Stimulated activated CD4-positive, alpha-beta T cell treated with anti-CD3 and anti-CD28 coated beads, Interleukin-4, amount 100 ng/mL, for 24 hours (primary cell): ENCODE data around the gene SP6.
A peak's percentile ranks its signal among the peaks of the same experiment; 100 is the strongest.

Experiments used
- DNase-seq: peaks from one replicate; pipeline ENCODE4 v3.0.0-alpha.2; 2020

SP6 gene

DNA sequence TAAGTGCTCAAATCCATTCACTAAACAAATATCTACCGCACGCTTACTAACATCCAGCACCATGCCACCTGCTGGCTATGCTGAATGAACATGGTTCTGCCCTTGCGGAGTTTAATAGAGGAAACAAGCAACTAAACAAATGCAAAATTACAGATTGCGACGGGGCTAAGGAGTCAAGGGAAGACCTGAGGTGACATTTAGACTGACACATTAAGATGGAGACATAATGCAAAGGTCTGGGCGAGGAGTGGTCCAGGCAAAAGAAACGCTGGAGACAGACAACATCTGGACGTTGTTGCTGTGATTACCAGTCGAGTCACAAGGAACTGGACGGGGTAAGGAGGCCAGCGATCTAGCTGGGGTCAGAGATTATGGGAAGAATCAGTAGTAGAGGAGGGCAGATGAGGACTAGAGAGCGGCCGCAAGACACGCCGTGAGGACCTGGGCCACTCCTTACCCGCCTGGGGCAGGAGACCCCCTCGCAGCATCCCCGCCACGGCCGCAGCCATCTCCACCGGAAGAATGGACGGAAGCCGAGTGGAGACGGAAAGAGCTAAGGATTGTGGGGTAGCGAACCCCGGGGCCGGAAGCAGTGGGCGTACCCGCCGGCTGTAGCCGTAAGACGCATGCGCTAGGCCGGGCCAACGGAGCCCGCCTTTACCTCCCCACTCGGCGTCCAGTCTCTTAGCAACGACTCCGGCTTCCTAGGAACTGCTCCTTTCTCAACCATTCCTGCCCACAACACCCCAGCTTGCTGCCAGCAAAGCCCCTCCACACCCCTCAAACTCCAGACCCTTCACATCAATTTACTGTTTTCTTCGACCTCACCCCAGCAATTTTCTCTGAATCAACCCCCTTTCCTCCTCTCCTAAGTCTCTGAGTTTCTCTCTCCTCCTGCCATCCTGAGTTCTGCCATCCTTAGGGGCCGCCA is 19.7 kb downstream of the SP6 start, which contains the start of the genes LRRC46 and MRPL10:
Gene LRRC46, plus strand, starts transcription at position 668 of the 931 bp plus-strand sequence. CDS start 320 bp downstream, outside the sequence.
Gene MRPL10, minus strand, starts transcription at position 539 of the 931 bp plus-strand sequence. Its CDS starts 30 bp downstream, at position 509.
- peak; percentile 94 for DNase-seq

GRCh38 chr17:47830396-47831002 is 20.5 kb downstream of the SP6 start:
- no peak for DNase-seq

DNA sequence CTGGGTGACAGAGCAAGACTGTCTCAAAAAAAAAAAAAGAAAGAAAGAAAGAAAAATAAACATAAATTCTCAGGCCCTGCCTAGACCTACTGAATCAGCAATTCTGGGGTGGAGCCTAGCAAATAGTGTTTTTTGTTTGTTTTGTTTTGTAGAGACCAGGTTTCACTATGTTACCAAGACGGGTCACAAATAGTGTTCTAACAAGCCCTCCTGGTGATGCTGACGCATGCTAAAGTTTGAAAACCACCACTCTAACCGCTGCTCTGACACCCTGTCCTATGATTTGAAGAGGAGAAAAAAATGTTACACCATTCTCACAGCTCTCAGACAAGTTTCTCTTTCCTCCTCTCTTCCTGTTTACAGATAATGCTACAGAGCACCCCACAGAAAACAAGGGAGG is 21.1 kb downstream of the SP6 start:
- peak; percentile 39 for DNase-seq

DNA sequence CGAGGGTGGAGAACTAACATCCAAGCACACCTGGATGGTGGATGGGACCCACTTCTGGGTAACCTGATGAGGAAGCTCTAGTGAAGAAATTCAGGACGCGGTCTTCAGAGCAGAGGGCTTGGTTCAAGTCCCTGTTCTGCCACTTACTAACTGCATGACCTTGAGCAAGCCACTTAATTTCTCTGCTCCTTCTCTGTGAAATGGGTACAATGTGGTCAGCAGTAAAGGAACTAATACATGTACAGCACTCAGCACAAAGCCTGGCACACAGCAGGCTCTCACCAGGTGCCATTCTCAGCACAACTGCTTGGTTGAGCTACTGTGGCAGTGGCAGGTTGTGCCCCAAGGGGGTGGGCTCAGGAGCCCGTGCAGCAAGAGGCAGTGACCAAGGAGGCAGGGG is 27.4 kb downstream of the SP6 start:
- no peak for DNase-seq

- no peak for DNase-seq
Observed at GRCh38 chr17:47822785-47823184, 28.2 kb downstream of the SP6 start.

- peak; percentile 75 for DNase-seq
Observed at GRCh38 chr17:47821424-47822391, 29.3 kb downstream of the SP6 start, which contains the start of gene OSBPL7. TSS of gene OSBPL7 (minus strand) at chr17:47821794. CDS start at chr17:47820278, 1,516 bp downstream.

DNA sequence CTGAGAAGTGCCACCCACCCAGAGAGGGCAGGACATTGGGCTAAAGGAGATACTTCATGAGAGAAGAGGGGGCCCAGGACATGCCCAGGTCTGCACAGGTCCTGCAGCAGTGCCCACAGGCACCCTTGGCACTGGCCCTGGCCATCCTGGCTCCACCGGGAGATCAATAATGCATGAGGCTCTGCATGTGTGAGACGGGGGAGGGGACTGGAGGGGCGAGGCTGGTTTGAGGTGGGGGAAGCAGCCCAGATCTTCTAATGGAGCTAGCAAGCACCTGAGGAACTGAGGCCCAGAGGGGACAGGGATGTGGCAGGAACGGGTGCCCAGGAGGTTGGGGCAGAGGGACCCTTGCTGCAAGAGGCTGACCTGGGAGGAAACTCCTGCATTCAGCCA is 29.9 kb downstream of the SP6 start:
- no peak for DNase-seq

GRCh38 chr17:47820033-47820789 is 30.8 kb downstream of the SP6 start:
- no peak for DNase-seq

- DNase-seq = no peak
Observed at GRCh38 chr17:47819475-47819874, 31.5 kb downstream of the SP6 start.

GRCh38 chr17:47818002-47818695 is 32.8 kb downstream of the SP6 start:
- DNase-seq = no peak

GRCh38 chr17:47816947-47817346 is 34.0 kb downstream of the SP6 start:
- DNase-seq = no peak

DNA sequence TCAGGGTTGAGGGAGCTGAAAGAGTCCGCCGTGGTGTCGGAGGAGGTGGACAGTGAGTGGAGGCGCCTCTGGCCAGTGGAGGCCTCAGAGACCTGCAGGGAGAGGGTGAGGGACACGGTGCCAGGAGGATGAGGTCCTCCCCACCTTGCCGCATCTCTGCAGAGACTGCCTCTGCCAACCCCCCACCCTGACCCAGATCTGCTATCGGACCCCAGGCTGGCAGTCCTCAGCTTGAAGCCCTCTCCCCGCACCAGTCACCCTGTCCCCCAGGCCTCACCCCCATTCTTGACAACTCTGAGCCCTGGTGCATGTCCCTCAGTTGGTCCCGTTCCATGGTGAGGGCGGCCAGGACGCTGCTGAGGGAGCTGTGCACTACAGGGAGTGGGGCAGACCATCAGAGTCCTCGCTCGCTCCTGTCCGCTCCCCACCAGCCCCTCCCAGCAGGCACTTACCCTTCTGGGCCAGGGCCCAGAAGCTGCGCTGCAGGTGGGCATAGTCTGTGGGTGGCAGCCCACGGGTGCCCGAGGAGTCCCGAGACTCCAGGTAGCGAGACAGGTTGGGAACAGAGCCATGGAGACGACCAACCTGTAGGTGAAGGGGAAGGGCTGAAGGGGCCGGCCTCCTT is 34.7 kb downstream of the SP6 start:
- no peak for DNase-seq

DNA sequence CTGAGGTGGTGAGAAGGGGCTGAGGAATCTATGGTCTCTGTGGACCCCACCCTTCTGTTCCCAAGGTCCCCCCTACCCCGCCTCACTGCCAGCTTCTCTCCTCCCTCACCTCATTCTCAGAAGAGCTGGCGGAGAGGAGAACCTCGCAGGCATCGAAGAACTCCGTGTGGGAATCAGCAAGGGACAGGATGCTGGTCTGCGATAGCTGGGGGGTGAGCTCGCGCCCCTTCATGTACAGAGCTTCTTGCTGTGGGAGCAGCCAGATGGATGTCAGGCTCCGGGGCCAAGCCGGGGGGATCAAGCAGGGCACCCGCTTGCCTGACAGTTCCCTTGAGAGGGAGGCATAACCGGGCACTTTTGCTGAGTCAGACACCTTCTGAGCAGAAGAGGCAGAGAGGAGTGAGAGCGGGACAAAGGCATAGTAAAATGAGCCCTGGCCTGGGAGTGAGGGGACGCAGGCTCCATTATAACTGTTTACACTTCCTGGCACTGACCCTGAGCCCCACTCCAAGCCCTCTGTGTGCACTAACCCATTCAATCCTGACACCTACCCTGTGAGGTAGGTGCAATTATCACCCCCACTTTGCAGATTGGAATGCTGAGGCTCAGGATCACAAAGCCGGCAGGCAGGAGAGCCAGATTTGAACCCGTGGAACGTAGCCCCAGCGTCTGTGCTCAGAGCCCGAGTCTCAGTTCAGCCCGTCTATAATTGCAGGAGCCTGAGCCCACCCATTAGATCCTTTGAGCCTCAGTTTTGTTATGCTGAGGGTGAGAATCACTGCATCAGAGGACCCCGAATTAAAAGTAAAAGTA is 35.7 kb downstream of the SP6 start:
- no peak for DNase-seq

GRCh38 chr17:47813512-47814031 is 37.4 kb downstream of the SP6 start:
- DNase-seq = no peak

DNA sequence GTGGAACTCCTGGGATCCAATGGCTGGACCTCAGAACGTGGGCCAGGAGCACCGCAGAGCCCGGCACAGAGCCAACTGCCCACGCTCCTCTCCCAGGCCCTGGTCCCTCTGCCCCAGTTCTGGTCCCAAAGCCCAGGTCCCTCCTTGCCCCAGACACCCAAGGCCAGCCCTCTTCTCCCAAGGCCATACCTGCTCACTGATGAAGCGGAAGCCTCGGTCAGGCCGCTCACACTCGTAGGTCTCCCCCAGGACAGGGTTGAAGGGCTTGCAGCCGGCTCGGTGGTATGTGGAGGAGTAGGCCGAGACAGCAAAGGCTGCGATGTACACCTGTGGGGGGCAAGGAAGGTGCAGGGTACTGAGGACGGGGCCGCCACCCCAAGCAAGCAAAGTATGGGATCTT is 37.9 kb downstream of the SP6 start:
- no peak for DNase-seq

DNA sequence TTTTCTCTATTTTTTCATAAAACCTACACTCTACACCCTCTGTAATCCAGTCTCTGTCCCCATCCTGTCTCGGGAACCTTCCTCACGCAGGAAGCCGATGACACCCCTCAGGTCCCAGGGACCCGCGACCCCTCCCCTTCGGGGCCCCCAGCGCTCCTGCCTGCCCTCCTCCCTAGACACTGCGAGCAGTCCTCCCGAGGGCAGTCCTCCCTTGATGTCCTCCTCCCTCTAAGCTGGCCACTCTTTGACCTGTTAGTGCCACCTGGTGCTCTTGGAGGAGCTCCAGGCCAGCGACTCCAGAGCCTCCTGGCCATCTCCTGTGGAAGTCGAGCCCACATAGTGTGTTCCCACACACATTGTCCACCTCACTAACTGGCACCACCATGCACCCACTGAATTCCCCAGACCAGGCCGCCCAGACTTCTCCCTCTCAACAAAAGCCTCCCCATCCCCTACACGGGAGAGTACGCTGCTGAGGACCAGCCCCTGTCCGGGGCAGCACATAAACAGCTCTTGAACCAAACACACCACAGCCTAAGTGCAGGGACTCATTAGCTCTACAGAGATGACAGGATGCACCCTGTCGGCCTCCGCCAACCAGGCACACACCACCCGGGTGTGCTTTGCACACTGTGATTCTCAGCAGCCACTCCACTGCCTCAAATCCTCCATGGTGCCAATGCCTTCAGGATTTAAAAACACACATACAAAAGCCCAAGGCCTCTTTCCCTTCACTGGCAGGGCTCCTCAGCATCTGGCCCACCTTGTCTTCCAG is 38.6 kb downstream of the SP6 start:
- DNase-seq = no peak

DNA sequence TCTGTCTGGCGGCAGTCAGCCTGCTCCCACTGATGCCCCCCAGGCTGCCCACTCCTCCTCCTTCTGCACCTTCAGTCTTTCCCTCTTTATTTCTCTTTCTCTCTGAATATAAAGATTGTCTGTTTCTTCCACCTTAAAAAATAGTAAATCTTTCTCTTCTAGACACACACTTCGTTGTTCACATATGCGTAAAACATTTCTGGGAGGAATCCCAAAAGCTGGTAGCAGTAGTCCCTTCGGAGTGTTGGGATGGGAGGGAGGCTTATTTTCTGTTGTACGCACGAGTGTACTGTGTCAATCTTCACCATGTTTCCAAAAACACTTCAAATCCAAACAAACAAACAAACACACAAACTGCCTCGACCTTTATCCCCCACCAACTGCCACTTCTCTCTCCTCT is 39.3 kb downstream of the SP6 start:
- no peak for DNase-seq

GRCh38 chr17:47810901-47811635 is 39.9 kb downstream of the SP6 start:
- no peak for DNase-seq
